Measurements from ENCODE around the gene C16orf92. TPM values are rescaled to one million over a fixed set of nuclear protein-coding genes. Genes with fewer than 3 reads are reported as not detected.

Gene C16orf92
- total RNA-seq, 1 experiment from 2014 or later, result not detected

- ChIA-PET POLR2A (interaction anchor here (0.8 to 1.1 kb wide), 2 partner anchors 15 to 46 kb away, joined by 3 read pairs; no protein-coding TSS in a partner anchor), CTCF (interaction anchor here (0.6 to 1.4 kb wide), 2 partner anchors 14 to 19 kb away, joined by 3 to 4 read pairs; no protein-coding TSS in a partner anchor)
- H3K36me3 Mint-ChIP-seq (ENCODE audit: insufficient read depth, unreplicated experiment), result peaks cover 42% of the 10 kb centered on the region
- no peak overlapping the region for H3K4me3 Mint-ChIP-seq (ENCODE audit: unreplicated experiment)
- H3K9me3 Mint-ChIP-seq (ENCODE audit: unreplicated experiment), result no peaks in the 10 kb centered on the region
- intact Hi-C loops (cut with micrococcal nuclease), result no loop called here
- TF ChIP-seq CTCF (IDR thresholded peaks at IDR 0.05; ENCODE audit: unreplicated experiment), result no peak
- no peak for DNase-seq (ENCODE audit: unreplicated experiment)
- H3K4me1 Mint-ChIP-seq (ENCODE audit: insufficient read depth, unreplicated experiment), result peaks cover 6% of the 10 kb centered on the region
- BruUV-seq (replicated peaks), result no TSS peak
- no peaks in the 10 kb centered on the region for H3K27me3 Mint-ChIP-seq (ENCODE audit: insufficient read depth, unreplicated experiment)
- H3K27ac Mint-ChIP-seq (ENCODE audit: low read depth, unreplicated experiment), result no peak overlapping the region
Observed at GRCh38 chr16:29989111-29989858, 33.7 kb upstream of the C16orf92 start.

GRCh38 chr16:29990034-29990433, 33.0 kb upstream of the C16orf92 start:
- ChIA-PET POLR2A (interaction anchor here (0.8 to 1.1 kb wide), 2 partner anchors 16 to 46 kb away, joined by 3 read pairs; no protein-coding TSS in a partner anchor), CTCF (no interaction called here)
- BruUV-seq (replicated peaks), result no TSS peak
- Mint-ChIP-seq H3K9me3 (ENCODE audit: unreplicated experiment) (no peaks in the 10 kb centered on the region), H3K4me3 (ENCODE audit: unreplicated experiment) (no peak overlapping the region), H3K36me3 (ENCODE audit: insufficient read depth, unreplicated experiment) (peaks cover 35% of the 10 kb centered on the region), H3K4me1 (ENCODE audit: insufficient read depth, unreplicated experiment) (peaks cover 11% of the 10 kb centered on the region), H3K27ac (ENCODE audit: low read depth, unreplicated experiment) (no peak overlapping the region), H3K27me3 (ENCODE audit: insufficient read depth, unreplicated experiment) (no peaks in the 10 kb centered on the region)
- DNase-seq (ENCODE audit: unreplicated experiment), result no peak
- intact Hi-C loops (cut with micrococcal nuclease), result no loop called here
- TF ChIP-seq CTCF (IDR thresholded peaks at IDR 0.05; ENCODE audit: unreplicated experiment), result no peak

GRCh38 chr16:29990883-29991570, 32.0 kb upstream of the C16orf92 start:
- Mint-ChIP-seq H3K9me3 (ENCODE audit: unreplicated experiment) (no peaks in the 10 kb centered on the region), H3K27ac (ENCODE audit: low read depth, unreplicated experiment) (no peak overlapping the region), H3K27me3 (ENCODE audit: insufficient read depth, unreplicated experiment) (no peaks in the 10 kb centered on the region), H3K36me3 (ENCODE audit: insufficient read depth, unreplicated experiment) (peaks cover 30% of the 10 kb centered on the region), H3K4me3 (ENCODE audit: unreplicated experiment) (no peak overlapping the region), H3K4me1 (ENCODE audit: insufficient read depth, unreplicated experiment) (peaks cover 11% of the 10 kb centered on the region)
- POLR2A ChIA-PET, result no interaction called here
- BruUV-seq (replicated peaks), result no TSS peak
- DNase-seq (ENCODE audit: unreplicated experiment), result no peak
- CTCF ChIA-PET, result no interaction called here
- intact Hi-C loops (cut with micrococcal nuclease), result no loop called here
- no peak for TF ChIP-seq CTCF (IDR thresholded peaks at IDR 0.05; ENCODE audit: unreplicated experiment)

- no TSS peak for BruUV-seq (replicated peaks)
- no peaks in the 10 kb centered on the region for H3K27me3 Mint-ChIP-seq (ENCODE audit: insufficient read depth, unreplicated experiment)
- no peak overlapping the region for H3K27ac Mint-ChIP-seq (ENCODE audit: low read depth, unreplicated experiment)
- H3K4me3 Mint-ChIP-seq (ENCODE audit: unreplicated experiment), result no peak overlapping the region
- intact Hi-C loops (cut with micrococcal nuclease), result no loop called here
- peaks cover 31% of the 10 kb centered on the region for H3K36me3 Mint-ChIP-seq (ENCODE audit: insufficient read depth, unreplicated experiment)
- no peak for TF ChIP-seq CTCF (IDR thresholded peaks at IDR 0.05; ENCODE audit: unreplicated experiment)
- CTCF ChIA-PET, result no interaction called here
- POLR2A ChIA-PET, result no interaction called here
- no peak for DNase-seq (ENCODE audit: unreplicated experiment)
- no peaks in the 10 kb centered on the region for H3K9me3 Mint-ChIP-seq (ENCODE audit: unreplicated experiment)
- peaks cover 11% of the 10 kb centered on the region for H3K4me1 Mint-ChIP-seq (ENCODE audit: insufficient read depth, unreplicated experiment)
Observed at GRCh38 chr16:29991571-29991904, 31.5 kb upstream of the C16orf92 start.
